NCI-H2081 treated with DMSO at 0.1 percent for 48 hours (cell line): ENCODE measurements around the gene UNC50.
A peak's percentile ranks its signal among the peaks of the same experiment; 100 is the strongest.

ENCODE experiments used
- DNase-seq: peaks from one replicate; lab custom pipeline; 2025; lab: John Stamatoyannopoulos, UW

The UNC50 gene, protein sequence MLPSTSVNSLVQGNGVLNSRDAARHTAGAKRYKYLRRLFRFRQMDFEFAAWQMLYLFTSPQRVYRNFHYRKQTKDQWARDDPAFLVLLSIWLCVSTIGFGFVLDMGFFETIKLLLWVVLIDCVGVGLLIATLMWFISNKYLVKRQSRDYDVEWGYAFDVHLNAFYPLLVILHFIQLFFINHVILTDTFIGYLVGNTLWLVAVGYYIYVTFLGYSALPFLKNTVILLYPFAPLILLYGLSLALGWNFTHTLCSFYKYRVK

DNA sequence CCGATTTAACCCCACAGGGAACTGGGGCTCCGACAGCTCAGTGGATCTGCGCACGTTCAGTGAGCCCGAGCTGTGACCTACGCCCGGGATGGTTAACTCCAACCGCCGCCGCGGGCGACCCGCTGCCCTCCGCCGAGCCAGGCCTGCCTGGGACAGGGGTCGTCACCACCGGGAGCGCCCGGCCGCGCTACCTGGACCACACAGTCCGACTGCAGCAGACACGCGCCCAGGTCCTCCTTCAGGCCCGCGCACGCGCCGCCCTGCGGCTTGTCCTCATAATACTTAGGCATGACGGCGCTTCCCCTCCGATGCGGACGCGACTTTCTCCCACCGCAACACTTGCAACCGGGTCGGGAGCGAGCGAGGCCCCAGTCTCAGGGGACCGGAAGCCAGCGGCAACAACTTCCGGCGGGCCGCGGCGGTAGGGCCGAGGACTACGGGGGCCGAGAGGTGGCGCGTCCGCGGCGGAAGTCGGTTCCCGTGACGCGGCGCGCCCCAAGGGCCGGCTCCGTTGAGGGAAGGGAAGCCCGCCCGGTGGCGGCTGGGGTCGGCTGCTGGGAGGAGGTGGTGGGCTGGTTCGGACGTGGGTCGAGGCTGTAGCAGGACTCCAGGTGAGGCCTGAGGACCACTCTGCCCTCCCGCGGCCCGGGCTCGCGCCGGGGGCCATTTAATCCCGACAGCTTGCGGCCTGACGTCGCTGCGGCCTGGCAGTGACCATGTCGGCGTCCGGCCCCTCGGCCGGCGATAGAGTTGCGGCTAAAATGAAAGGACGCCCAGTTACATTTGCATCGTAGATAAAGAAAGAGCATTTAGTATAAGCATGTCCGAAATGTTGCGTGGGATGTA, at the start of gene UNC50, which contains the start of gene COA5:
Gene UNC50 (plus strand): TSS at position 474 of the 846 bp plus-strand sequence. CDS start 1,171 bp downstream, outside the sequence.
Gene COA5 (minus strand): TSS at position 397 of the 846 bp plus-strand sequence. CDS start 107 bp downstream, at position 290.
- peak; percentile 64 for DNase-seq

DNA sequence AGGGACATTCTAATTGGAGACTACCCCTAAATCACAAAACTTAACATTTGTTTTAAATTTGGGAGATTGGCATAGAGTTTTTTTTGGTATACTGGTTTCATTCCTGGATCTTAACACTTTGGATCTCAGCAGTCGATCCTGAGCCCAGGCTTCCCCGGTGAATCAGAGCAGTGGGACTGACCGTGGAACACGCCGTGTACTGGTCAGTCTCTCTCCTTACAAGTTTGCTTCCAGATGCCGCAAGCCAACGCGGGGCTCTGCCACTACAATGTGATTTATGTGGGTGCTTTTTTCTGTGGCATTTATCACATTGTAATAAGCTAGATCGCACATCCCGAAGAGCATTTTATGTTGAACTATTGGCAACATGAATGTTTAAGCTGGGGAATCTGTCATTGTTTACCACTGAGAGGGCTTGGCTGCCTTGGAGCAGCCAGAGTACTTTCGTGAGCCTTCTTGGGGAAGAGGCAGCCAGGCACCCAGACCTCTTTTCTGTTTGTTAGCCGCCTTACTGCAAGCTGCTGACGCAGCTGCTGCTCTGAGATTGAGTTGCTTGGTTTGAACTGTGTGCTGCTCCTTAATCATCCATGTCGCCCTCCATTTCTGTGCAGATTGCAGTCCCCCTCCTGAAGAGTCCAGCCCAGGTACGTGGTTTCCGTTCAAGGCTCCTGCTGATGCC, 49.4 kb upstream of the UNC50 start:
- no peak for DNase-seq

DNA sequence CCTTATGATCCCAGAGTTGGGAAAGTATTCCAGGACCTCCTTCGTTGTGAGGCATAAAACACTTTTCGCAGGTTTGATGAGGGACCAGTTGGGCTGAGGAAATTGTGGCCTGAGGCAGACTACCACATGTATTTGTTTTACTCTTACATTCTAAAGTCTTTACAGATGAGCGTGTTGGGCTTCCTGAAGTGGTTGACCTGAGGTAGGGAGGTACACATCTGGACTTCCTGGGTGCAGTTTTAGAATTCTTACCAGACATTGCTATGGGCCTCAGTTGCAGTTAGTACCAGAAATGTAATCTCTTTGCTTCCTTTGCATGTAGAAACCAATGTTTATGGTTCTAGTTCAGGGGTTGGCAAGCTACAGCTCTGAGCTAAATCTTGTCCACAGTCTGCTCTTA, 48.8 kb upstream of the UNC50 start:
- DNase-seq: no peak

DNA sequence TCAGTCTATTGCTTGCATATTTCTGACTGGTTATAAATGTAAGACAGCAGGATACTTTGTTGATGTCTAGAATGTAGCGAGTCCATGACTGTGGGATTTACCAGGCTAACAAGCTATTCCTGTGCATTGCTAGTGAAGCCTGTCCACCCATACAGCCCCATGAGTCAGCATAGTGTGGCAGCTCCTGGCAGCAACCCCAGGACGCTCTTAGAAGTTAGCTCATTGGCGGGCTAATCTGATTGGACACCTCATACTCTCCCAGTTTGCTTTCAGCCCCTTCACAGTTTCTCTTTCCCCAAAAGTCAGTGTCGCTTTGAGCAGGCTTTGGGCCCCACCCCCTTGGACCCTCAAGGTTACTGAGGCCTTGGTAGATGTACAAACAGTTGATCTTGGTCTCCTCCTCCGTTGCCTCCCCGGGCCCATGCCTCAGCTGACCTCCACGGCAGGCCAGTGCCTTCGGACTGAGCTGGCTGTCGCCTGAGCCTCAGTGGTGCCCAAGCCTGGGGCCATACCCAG, 48.1 kb upstream of the UNC50 start:
- no peak for DNase-seq

DNA sequence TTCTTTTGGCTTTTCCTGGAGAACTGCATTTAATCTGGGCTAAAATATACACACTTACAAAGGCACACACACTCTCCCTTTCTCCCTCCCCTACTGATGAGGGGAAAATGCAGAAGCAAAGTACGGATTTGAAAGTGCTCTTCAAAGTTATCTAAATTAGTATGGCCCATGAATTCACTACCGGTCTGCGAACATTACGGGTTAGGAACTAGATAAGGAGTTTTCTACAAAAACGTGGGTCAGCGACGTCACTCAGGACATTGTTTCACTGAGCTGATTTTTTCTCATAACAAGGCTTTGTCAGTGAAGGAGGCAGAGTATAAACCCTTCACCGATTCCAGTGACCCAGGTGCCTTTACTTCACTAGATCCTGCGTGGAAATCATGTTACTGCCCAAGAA, 47.4 kb upstream of the UNC50 start:
- DNase-seq: no peak

DNA sequence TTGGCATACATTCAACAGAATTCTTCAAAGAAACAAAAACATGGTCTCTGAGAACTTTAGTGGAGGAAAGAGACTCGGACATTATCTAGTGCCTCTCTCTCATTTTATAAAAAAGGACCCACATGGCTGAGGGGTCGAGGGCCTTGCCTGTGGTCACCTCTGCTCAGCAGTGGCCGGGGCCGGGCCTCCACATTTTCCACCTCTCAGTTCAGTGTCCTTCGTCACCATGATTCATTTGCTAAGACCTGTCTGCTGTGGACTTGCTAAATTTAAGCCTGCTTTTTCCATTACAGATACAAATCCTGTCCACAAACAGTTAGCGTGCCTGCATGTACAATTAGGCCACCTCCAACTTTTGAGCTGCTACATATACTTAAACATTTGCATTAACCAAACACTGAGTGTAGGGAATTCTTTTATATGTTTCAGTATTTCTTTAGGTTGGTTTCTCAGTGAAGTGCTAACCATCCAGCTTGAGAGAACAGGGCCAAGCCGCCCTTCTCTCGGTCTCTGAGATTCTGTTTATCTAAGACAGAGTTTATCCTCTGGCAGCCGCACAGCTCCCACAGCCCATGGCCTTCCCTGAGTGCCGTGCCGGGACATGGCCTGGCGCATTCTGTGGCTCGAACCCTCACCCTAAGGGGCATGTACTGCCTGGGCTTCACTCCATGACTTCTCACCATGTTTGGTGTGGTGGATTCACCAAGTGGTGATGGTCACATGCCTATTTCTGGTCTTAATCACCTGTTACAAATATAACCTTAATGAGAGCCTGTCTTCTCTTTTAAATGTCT, 46.3 kb upstream of the UNC50 start:
- DNase-seq: no peak

DNA sequence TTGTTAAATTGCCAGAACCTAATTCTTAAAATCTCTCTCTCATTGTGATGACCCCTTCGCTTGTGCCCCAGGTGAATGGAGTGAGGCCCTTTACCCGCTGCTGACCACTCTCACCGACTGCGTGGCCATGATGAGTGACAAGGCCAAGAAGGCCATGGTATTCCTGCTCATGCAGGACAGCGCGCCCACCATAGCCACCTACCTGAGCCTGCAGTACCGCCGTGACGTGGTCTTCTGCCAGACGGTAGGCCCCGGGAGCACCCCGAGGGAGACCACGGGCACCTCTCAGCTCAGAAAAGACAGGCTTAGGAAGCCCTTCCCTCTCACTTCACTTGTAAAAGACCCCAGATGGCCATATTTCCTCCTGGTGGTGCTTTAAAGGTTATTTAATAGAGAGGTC, 45.0 kb upstream of the UNC50 start:
- DNase-seq: no peak

DNA sequence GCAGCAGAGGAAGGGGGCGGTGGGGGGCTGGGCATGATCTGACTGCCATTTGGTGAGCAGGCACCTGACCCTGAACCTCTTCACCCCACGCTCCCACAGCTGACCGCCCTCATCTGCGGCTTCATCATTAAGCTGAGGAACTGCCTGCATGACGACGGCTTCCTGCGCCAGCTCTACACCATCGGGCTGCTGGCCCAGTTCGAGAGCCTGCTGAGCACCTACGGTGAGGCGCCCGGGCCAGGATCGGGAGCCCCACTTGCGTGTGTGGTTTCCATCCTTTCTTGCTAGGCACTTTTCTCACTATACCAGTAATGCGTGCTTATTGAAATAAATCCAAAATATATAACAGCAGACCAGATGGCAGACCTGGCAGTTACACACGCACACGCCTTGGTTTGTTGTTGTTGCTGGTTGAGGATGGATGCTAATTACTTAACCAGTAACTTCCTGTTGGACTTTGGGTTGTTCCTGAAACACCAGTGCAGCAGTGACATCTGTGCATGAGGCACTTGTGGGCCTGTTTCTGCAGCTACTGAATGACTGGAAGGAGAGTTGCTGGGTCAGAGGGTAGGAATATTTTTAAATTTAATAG, 43.8 kb upstream of the UNC50 start:
- DNase-seq: no peak

DNA sequence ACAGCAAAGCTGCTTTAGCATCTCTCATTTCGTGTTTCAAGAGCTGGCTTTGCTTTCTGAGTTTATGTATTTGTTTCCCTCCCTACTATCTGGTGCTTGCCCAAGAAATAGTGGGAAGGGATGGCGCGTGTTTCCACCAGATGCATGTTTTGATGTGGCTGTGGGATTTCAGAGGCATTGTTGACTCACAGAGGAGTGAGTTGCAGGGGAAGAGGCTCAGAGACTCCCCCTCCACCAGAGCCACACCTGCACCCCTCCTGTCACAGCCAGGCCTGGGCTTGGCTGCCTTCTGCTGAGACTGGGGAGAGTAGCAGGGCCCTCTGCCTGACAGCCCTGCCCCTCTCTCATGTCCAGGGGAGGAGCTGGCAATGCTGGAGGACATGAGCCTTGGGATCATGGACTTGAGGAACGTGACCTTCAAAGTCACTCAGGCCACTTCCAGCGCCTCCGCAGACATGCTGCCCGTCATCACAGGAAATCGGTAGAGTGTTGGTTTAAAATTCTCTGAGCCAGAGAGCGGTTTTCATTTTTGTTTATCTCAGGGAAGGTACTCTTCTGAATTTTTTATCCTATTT, 43.0 kb upstream of the UNC50 start:
- DNase-seq: no peak

DNA sequence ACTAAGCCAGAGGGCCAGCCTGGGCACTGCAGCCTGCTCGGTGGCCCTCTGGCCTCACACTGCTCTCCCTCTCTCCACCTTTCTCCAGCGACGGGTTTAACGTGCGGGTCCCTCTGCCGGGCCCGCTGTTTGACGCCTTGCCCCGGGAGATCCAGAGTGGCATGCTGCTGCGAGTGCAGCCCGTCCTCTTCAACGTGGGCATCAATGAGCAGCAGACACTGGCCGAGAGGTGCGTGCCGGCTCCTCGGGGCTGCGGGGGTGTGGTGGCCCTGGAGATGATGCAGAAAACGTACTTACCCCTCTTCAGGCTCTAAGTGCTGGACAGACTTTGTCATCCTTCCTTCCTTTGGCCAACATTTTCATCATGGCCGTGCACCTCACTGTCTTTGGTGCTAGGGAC, 42.4 kb upstream of the UNC50 start:
- DNase-seq: no peak

DNA sequence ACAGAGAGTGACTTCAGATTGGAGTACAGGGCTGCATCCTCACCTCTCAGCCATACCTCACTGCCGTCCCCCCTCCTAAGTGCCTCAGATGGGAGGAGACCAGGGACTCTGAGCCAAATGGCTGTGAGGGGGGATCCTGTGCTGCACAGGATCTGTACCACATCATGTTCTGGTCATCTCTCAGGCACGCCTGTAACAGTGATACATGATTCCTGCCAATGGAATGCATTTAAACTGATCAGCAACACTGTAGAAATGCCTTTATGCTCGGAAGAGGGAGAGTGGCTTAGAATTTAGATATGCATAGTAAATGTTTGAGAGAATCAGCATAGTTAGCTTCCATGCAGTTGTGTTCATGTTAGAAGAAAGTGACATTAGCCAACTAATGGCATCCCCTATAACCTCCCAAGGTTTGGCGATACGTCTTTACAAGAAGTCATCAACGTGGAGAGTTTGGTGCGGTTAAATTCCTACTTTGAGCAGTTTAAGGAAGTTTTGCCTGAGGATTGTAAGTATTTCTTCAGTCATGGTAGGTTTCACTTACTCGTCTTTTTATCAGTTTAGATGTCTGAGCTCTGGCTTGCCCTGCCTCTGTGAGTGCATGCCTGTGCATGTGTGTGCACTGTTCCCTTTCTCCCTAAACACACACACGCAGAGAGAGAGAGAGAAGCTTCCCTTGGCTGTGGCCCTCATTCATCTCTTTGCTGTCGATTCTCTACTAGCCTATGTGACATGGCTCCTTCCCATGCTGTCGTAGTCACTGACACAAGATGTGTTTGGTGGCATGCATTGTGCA, 40.0 kb upstream of the UNC50 start:
- DNase-seq: no peak

DNA sequence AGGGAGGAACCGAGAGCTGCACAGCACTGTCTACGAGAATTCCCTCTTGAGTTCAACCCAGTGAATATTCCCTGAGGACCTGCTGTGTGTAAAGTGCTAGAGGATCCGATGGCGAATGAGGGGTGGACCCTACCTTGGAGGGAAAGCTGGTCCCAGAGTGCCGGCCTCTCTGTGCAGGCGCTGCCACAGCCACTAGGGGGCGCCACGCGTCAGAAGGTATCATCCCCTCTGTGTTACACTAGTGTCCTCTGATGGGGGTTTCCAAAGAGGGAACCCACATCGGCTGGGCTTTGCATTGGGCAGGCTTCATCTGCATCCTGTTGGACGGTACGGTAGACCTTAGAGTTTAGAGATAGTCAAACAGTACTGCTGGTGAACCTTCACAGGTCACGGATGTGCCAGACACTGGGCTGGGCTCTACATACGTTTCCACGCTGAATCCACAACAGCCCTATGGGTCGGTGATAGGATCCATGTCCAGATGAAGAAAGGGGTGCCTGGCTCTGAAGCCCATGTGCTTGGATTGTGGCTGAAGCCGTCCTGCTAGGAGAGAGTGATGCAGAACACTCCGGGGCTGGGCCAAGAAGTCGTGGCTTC, 39.1 kb upstream of the UNC50 start:
- DNase-seq: no peak

DNA sequence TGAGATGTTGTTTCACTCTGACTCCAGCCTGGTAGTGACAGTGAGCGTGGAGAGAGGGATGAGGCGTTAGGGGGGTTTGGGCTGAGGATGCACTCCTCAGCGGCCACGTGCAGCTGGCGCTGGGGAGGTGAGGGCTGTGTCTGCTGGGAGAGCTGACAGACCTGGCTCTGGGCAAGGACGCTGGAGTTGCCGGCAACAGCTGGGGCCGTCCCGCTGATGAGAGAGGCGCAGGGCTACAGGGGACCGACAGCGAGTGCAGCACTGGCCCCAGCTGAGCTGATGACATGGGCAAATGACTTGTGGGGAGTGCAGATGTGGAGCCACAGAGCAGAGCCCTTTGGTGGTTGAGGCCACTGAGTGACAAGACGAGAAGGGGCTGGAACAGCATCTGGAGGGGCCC, 38.5 kb upstream of the UNC50 start:
- no peak for DNase-seq

DNA sequence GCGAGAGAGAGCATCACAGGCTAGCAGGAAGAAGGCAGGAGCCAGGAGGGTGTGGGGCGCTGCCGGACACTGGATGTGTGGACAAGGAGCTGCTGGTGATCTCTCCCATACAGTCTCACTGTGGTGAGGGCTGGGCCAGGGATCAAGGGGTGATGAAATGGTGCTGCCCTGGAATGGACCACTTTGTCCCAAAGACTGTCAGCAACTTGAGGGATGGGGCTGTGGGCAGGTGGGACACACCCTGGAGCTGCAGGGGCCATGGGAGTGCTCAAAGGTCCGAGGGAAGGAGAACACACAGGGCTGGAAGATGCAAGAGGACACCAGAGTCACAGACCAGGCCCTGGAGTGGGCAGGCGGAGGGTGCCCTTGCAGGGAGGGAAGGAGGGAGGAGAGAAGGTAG, 38.0 kb upstream of the UNC50 start:
- no peak for DNase-seq

DNA sequence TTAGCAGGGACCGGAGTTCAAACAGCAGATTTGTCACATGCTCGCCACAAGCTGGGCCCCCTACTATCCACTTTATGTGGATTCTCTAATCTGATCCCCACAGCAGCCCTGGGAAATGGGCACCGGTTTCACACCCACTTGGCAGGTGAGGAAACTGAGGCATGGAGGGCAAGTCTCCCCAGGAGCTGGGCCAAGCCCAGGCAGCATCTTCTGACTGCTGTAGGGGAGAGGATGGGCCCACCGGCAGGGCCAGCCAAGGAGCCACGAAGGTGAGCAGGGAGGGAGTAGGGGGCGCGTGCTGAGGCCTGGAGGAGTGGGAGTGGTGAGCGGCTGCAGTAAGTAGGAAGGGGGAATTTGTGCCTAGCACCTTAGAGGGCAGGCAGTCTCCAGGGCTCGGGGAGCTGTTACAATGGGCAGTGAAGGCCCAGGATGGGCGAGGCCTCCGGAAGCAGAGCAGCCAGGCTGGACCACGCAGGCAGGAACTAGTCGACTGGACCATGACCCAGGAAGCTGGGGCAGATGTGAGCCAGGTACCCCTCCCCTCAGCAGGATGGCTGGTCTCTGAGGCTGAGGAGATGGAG, 37.2 kb upstream of the UNC50 start:
- DNase-seq: no peak

DNA sequence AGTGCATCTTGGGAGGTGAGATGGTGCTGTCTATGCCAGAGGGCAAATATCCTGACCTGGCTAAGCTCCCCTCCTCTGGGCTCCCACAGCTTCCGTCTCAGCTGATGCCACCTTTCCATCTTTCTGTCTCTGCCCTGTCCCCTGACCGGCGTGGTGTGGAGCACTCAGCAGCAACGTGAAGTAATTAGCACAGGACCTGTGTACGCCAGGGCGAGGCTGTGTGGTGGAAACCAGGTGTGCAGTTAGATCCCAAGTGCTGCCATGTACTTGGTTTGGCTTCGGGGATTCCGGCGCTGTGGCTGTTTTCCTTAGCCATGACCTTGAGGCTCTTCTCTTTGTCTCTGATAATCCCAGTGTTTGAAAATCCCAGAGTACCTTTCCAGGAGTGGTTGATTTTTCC, 36.6 kb upstream of the UNC50 start:
- no peak for DNase-seq

DNA sequence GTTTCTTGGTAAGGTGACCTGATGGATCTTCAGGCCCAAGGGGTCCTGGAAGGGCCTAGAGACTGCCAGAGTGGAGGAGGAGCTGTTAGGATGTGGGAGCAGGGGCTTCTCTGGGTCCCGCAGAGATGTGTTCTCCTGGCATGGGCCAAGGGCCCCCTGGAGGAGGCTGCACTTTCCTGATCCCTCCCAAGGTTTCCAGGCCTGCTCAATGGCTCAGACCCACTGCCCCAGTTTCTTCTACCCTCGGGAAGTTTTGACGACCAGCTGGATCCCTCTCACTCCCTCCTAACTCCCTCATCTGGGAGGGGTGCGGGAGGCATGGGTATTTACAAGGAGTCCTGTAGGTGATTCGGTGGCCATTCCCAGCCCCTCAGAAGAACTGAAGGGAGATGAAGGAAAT, 36.2 kb upstream of the UNC50 start:
- DNase-seq: no peak

DNA sequence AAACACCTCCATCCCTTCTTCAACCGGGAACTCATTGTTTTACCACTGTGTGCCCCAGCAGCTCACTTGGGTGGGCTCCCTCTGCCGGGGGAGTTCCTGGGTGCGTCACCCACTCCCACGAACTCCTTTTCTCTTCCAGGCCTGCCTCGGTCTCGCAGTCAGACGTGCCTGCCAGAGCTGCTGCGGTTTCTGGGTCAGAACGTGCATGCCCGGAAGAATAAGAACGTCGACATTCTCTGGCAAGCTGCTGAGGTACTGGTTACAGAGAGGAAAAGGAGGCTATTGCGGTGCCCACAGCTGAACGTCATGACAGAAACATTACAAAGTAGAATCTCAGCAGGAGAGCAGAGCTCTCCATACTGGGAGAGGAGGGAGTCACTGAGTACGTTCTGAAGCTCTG, 35.7 kb upstream of the UNC50 start:
- no peak for DNase-seq

DNA sequence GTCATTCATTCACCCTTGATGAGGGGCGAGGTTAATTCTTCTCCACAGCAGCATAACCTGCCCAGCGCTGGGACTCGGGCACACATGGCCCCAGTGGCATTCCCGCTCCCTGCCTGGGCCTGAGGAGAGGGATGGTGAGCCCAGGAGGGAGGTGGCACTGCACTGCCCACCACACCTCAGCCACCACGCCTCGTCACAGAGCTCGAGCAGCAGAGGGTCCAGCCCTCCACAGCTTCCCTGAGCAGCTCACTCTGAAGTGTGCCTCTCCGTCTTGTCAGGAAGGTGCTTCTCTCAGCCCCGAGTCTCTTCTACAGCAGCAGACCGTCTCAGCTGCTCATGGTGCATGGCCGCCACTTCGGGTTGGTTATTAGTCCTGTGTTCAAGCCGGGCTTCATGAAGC, 35.0 kb upstream of the UNC50 start:
- DNase-seq: no peak
